Measurements from ENCODE around the gene TMEM131L. TPM values are rescaled to one million over a fixed set of nuclear protein-coding genes. Genes with fewer than 3 reads are reported as not detected.

The TMEM131L gene
- total and polyA plus RNA-seq, 2 donors (not counting 3 experiments of a cell fraction or from before 2014, with no cell fraction given): 7.7 to 21.2 TPM

GRCh38 chr4:153535772-153536513 lies 69.8 kb downstream of the TMEM131L start:
- H4K20me1 ChIP-seq (replicated peaks; ENCODE audit: control insufficient read depth, extremely low read depth, insufficient read depth, low read length): peaks cover 2% of the 10 kb centered on the region
- dilution Hi-C loops (cut with MboI; ENCODE audit: extremely low pct_ligation_motif_present, low sequenced_read_pairs) (no loop called here), intact Hi-C loops (cut with micrococcal nuclease) (no loop called here)
- H3K9ac ChIP-seq (replicated peaks; ENCODE audit: extremely low read depth, insufficient read depth, low read length): no peak overlapping the region
- H3K4me3 ChIP-seq (replicated peaks in 1 of 3; ENCODE audit: insufficient read depth in 1 of 3, low read depth in 1 of 3, low read length in 3 of 3): no peak overlapping the region
- H3K36me3 ChIP-seq (ENCODE audit: control insufficient read depth in 2 of 2, extremely low read depth in 1 of 2, insufficient read depth in 2 of 2, low read length in 2 of 2): no peaks in the 10 kb centered on the region
- DNase-seq (ENCODE audit: low read depth, low spot score) (peak; percentile 21), FAIRE-seq (no peak)
- BruUV-seq (replicated peaks): no TSS peak
- CTCF ChIA-PET: interaction anchor here (1.3 kb wide), 1 partner anchor 23 kb away, joined by 3 read pairs; no protein-coding TSS in a partner anchor
- H3K4me1 ChIP-seq (ENCODE audit: control insufficient read depth, extremely low read depth, insufficient read depth, low read length): peaks cover 12% of the 10 kb centered on the region
- no peak overlapping the region for H3K27ac ChIP-seq (ENCODE audit: insufficient read depth, low read depth, low read length)
- no peak overlapping the region for H2AFZ ChIP-seq (ENCODE audit: low read depth, low read length)
- no peaks in the 10 kb centered on the region for H3K9me1 ChIP-seq (replicated peaks; ENCODE audit: control insufficient read depth, extremely low read depth, insufficient read depth, low read length)
- POLR2A ChIA-PET: no interaction called here
- H3K27me3 ChIP-seq (ENCODE audit: control insufficient read depth in 2 of 2, insufficient read depth in 2 of 2, low read length in 2 of 2): no peaks in the 10 kb centered on the region
- no peak for TF ChIP-seq GATA2 (IDR thresholded peaks at IDR 0.05; ENCODE audit: insufficient read depth, insufficient read length, low read depth, low read length)
- no peak for TF ChIP-seq MYC (IDR thresholded peaks at IDR 0.05; ENCODE audit: low read depth, low read length)
- TF ChIP-seq POLR2A (IDR thresholded peaks at IDR 0.05; ENCODE audit: low read depth, low read length): no peak
- no peak for TF ChIP-seq FOS (IDR thresholded peaks at IDR 0.05; ENCODE audit: borderline replicate concordance, insufficient read depth, low read length)
- no peak for TF ChIP-seq CTCF (IDR thresholded peaks at IDR 0.05; ENCODE audit: extremely low read depth in 1 of 2, insufficient read depth in 1 of 2, low read depth in 1 of 2, low read length in 2 of 2)
- TF ChIP-seq EZH2 (IDR thresholded peaks at IDR 0.05; ENCODE audit: borderline replicate concordance, low read depth, low read length, severe bottlenecking): no peak
- no peak for TF ChIP-seq JUN (IDR thresholded peaks at IDR 0.05; ENCODE audit: borderline replicate concordance, insufficient read depth, insufficient read length, low read depth)
- TF ChIP-seq MAX (IDR thresholded peaks at IDR 0.05; ENCODE audit: insufficient read depth, insufficient read length): no peak
- TF ChIP-seq POLR2AphosphoS5 (IDR thresholded peaks at IDR 0.05; ENCODE audit: insufficient read depth, low read depth, low read length): no peak
- H3K4me2 ChIP-seq (ENCODE audit: insufficient read depth, low read length): no peak overlapping the region
- no peaks in the 10 kb centered on the region for H3K9me3 ChIP-seq (replicated peaks; ENCODE audit: control insufficient read depth, insufficient read depth, low read length)
- H3K79me2 ChIP-seq (ENCODE audit: control insufficient read depth, insufficient read depth, low read length): no peaks in the 10 kb centered on the region

Data from endothelial cell of umbilical vein (primary cell).